ENCODE measurements around the gene DRC7. TPM values are rescaled to one million over a fixed set of nuclear protein-coding genes. Genes with fewer than 3 reads are reported as not detected.

The DRC7 gene
- total and polyA plus RNA-seq, 9 of the 15 experiments (the other 6 are each of a cell fraction or from before 2014, with no cell fraction given), result 0.04 to 0.33 (median 0.12) TPM; not detected in 3

DNA sequence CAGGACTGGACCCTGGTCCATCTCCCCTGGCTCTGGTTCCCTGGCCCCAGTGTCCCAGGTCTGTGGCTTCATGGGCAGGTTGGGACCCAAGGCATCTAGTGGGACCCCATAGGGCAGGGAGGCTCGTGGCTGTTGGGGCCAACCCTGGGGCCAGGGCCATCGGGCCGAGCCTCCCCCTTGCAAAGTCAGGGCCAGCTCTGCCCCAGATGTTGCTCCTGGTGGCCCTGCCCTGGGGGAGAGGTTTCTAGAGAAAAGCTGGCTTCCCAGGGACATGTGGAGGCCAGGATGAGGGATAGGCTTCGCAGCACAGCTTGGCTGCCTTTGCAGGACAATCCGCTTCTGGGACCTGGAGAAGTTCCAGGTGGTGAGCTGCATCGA is 57.6 kb downstream of the DRC7 start (continued):
- TF ChIP-seq, protein P1, sequence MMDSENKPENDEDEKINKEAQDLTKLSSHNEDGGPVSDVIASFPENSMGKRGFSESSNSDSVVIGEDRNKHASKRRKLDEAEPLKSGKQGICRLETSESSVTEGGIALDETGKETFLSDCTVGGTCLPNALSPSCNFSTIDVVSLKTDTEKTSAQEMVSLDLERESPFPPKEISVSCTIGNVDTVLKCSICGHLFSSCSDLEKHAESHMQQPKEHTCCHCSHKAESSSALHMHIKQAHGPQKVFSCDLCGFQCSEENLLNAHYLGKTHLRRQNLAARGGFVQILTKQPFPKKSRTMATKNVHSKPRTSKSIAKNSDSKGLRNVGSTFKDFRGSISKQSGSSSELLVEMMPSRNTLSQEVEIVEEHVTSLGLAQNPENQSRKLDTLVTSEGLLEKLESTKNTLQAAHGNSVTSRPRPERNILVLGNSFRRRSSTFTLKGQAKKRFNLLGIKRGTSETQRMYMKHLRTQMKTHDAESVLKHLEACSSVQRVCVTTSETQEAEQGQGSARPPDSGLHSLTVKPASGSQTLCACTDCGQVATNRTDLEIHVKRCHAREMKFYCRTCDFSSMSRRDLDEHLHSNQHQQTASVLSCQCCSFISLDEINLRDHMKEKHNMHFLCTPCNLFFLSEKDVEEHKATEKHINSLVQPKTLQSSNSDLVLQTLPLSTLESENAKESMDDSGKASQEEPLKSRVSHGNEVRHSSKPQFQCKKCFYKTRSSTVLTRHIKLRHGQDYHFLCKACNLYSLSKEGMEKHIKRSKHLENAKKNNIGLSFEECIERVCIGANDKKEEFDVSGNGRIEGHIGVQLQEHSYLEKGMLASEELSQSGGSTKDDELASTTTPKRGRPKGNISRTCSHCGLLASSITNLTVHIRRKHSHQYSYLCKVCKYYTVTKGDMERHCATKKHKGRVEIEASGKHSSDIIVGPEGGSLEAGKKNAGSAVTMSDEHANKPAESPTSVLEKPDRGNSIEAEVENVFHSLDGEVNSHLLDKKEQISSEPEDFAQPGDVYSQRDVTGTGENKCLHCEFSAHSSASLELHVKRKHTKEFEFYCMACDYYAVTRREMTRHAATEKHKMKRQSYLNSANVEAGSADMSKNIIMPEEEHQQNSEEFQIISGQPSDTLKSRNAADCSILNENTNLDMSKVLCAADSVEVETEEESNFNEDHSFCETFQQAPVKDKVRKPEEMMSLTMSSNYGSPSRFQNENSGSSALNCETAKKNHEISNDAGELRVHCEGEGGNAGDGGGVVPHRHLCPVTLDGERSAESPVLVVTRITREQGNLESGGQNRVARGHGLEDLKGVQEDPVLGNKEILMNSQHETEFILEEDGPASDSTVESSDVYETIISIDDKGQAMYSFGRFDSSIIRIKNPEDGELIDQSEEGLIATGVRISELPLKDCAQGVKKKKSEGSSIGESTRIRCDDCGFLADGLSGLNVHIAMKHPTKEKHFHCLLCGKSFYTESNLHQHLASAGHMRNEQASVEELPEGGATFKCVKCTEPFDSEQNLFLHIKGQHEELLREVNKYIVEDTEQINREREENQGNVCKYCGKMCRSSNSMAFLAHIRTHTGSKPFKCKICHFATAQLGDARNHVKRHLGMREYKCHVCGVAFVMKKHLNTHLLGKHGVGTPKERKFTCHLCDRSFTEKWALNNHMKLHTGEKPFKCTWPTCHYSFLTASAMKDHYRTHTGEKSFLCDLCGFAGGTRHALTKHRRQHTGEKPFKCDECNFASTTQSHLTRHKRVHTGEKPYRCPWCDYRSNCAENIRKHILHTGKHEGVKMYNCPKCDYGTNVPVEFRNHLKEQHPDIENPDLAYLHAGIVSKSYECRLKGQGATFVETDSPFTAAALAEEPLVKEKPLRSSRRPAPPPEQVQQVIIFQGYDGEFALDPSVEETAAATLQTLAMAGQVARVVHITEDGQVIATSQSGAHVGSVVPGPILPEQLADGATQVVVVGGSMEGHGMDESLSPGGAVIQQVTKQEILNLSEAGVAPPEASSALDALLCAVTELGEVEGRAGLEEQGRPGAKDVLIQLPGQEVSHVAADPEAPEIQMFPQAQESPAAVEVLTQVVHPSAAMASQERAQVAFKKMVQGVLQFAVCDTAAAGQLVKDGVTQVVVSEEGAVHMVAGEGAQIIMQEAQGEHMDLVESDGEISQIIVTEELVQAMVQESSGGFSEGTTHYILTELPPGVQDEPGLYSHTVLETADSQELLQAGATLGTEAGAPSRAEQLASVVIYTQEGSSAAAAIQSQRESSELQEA (IDR thresholded peaks at IDR 0.05; ENCODE audit: low read depth), result no peak
- TF ChIP-seq ZNF717 (CRISPR knock-in tag; IDR thresholded peaks at IDR 0.05) (no peak), MAZ (CRISPR knock-in tag; conservative IDR thresholded peaks at IDR 0.05 in 1 of 2, IDR thresholded peaks at IDR 0.05 in 1 of 2) (no peak)
